ENCODE measurements around the gene PRKCE. TPM values are rescaled to one million over a fixed set of nuclear protein-coding genes. Genes with fewer than 3 reads are reported as not detected.

PRKCE gene
- total and polyA plus RNA-seq, 2 of the 8 experiments (the other 6 are each of a cell fraction or from before 2014, with no cell fraction given): 0.54 to 2.1 TPM

DNA sequence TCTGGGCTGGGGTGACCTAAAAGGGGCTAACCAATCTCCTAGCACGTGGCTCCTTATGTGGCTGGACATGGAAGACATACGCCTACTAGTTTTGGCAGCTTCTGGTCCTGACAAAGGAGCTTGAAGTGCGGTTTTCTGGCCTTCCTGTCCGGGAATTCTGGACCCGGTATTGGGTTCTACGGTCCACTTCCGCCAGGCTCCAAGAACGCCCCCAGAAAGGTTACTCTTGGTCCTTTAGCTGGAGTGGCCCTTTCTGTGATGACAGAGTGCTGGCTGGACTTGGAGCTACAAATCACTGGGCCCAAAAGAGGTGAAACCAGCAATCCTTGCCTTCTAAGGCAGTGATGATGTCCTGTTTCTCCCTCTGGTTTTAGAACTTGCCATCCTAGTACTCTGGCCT lies 481.5 kb downstream of the PRKCE start:
- no peak overlapping the region for H2BK120ac ChIP-seq (replicated peaks; ENCODE audit: low read depth, low read length)
- H3K9me3 ChIP-seq (ENCODE audit: insufficient read depth in 2 of 2, low read depth in 1 of 2, low read length in 1 of 2): no peaks in the 10 kb centered on the region
- H3K4me3 ChIP-seq (ENCODE audit: extremely low read depth in 1 of 4, insufficient read depth in 2 of 4, low read depth in 3 of 4, low read length in 4 of 4): no peak overlapping the region
- no peaks in the 10 kb centered on the region for H3K36me3 ChIP-seq (ENCODE audit: control insufficient read depth in 2 of 4, insufficient read depth in 4 of 4, low read length in 3 of 4)
- H3K79me1 ChIP-seq (ENCODE audit: low read depth, low read length): no peaks in the 10 kb centered on the region
- H2AFZ ChIP-seq (ENCODE audit: low read length): no peak overlapping the region
- no peak overlapping the region for H4K8ac ChIP-seq (ENCODE audit: extremely low read depth, insufficient read depth, low read length)
- H3K4me1 ChIP-seq (replicated peaks in 1 of 4; ENCODE audit: control insufficient read depth in 3 of 4, insufficient read depth in 4 of 4, low read length in 3 of 4): 0 out of 7 replicates have a peak, but pooled peaks cover 0 to 2% (median under 1%) of the 10 kb centered on the region in 4 experiments
- 90% methylated on average over 8 of the region's 8 CpGs; no CpG with 5 or more reads in 1 of the 2 experiments for WGBS, 2 experiments (ENCODE audit: extremely low coverage in 1 of 2, insufficient coverage in 1 of 2, insufficient read length in 1 of 2, insufficient replicate concordance in 2 of 2, low coverage in 1 of 2, low lambda C conversion rate in 2 of 2, missing lambda C conversion rate in 1 of 2)
- H2BK15ac ChIP-seq (ENCODE audit: low read length): no peak overlapping the region
- no peaks in the 10 kb centered on the region for H3K23me2 ChIP-seq (ENCODE audit: low read depth, low read length)
- no peak overlapping the region for H4K91ac ChIP-seq (replicated peaks; ENCODE audit: insufficient read length, low read length)
- H3K79me2 ChIP-seq (ENCODE audit: control insufficient read depth in 1 of 2, insufficient read depth in 2 of 2, low read length in 2 of 2): no peaks in the 10 kb centered on the region
- TF ChIP-seq SIN3A (conservative IDR thresholded peaks at IDR 0.05 in 1 of 2, IDR thresholded peaks at IDR 0.05 in 1 of 2; ENCODE audit: low read depth in 1 of 2, low read length in 2 of 2) (no peak), KDM5A (IDR thresholded peaks at IDR 0.05; ENCODE audit: low read length) (no peak), POU5F1 (IDR thresholded peaks at IDR 0.05; ENCODE audit: low read depth, low read length) (no peak), CHD2 (IDR thresholded peaks at IDR 0.05; ENCODE audit: low read length) (no peak), CHD1 (IDR thresholded peaks at IDR 0.05; ENCODE audit: low read depth, low read length) (no peak), JUN (IDR thresholded peaks at IDR 0.05; ENCODE audit: low read depth, low read length) (no peak), PHF8 (conservative IDR thresholded peaks at IDR 0.05; ENCODE audit: low read depth, low read length) (no peak), CTBP2 (IDR thresholded peaks at IDR 0.05; ENCODE audit: borderline replicate concordance, insufficient read depth, insufficient read length, low read length) (no peak), TEAD4 (IDR thresholded peaks at IDR 0.05; ENCODE audit: low read depth, low read length) (no peak)
- no peaks in the 10 kb centered on the region for H3K27me3 ChIP-seq (replicated peaks in 1 of 4; ENCODE audit: control insufficient read depth in 3 of 4, extremely low read depth in 1 of 4, insufficient read depth in 3 of 4, low read length in 3 of 4)
- H3K27ac ChIP-seq (ENCODE audit: low read depth, low read length): no peak overlapping the region
- H2AK5ac ChIP-seq (ENCODE audit: low read depth, low read length): no peak overlapping the region
- H3K4me2 ChIP-seq (ENCODE audit: insufficient read depth in 1 of 2, low read depth in 2 of 2, low read length in 2 of 2): no peak overlapping the region
- FAIRE-seq (no peak), DNase-seq (ENCODE audit: low read depth in 1 of 2, low spot score in 2 of 2) (no peak)
- ChIA-PET CTCF (ENCODE audit: partially characterized antibody) (interaction anchor here (0.8 to 1.0 kb wide), 2 partner anchors 11 to 51 kb away, joined by 3 read pairs; no protein-coding TSS in a partner anchor), POLR2A (ENCODE audit: partially characterized antibody) (no interaction called here)
- no peak overlapping the region for H3K9ac ChIP-seq (replicated peaks in 1 of 4; ENCODE audit: extremely low read depth in 1 of 4, low read depth in 3 of 4, low read length in 3 of 4)
- H2BK20ac ChIP-seq (ENCODE audit: low read length): no peak overlapping the region
- H3K56ac ChIP-seq (replicated peaks; ENCODE audit: insufficient read length, low read depth, low read length): no peak overlapping the region
- no peak overlapping the region for H3K23ac ChIP-seq (ENCODE audit: insufficient read length)
- no peak overlapping the region for H2BK5ac ChIP-seq (ENCODE audit: low read depth, low read length)
- no peak overlapping the region for H4K5ac ChIP-seq (ENCODE audit: insufficient read length, low read depth, low read length)
- no peaks in the 10 kb centered on the region for H4K20me1 ChIP-seq (replicated peaks in 1 of 2; ENCODE audit: control insufficient read depth in 1 of 2, insufficient read depth in 2 of 2, low read length in 2 of 2)
- H3K14ac ChIP-seq (ENCODE audit: insufficient read length): no peak overlapping the region
- no peak overlapping the region for H3K4ac ChIP-seq (replicated peaks; ENCODE audit: insufficient read length, low read depth, low read length)
- H3K18ac ChIP-seq (ENCODE audit: extremely low read depth, low read length): no peak overlapping the region
- H2BK12ac ChIP-seq (ENCODE audit: low read depth, low read length): no peak overlapping the region
